Endometrium (tissue), 2 donors: Measurements from ENCODE around the gene TELO2.

ENCODE experiments used
- FAIRE-seq: peaks from 2 replicates; lab custom pipeline; 2012; peaks lifted over from hg19 to GRCh38; lab: Jason Lieb, UNC
- donor health status: control.
- donor health status: control.

The TELO2 gene

GRCh38 chr16:1498899-1499676 lies 5.9 kb downstream of the TELO2 start:
- FAIRE-seq: no peak

- FAIRE-seq: no peak
These were observed 6.8 kb downstream of the TELO2 start for GRCh38 chr16:1499756-1500464.

GRCh38 chr16:1500465-1501150 lies 7.4 kb downstream of the TELO2 start:
- FAIRE-seq: no peak

GRCh38 chr16:1501630-1502029 lies 8.5 kb downstream of the TELO2 start:
- no peak for FAIRE-seq

GRCh38 chr16:1502092-1503004 lies 9.2 kb downstream of the TELO2 start:
- FAIRE-seq: no peak

GRCh38 chr16:1503110-1503955 lies 10.2 kb downstream of the TELO2 start:
- no peak for FAIRE-seq

GRCh38 chr16:1505073-1505844 lies 12.1 kb downstream of the TELO2 start:
- FAIRE-seq: no peak

GRCh38 chr16:1505912-1506311 lies 12.8 kb downstream of the TELO2 start:
- no peak for FAIRE-seq

GRCh38 chr16:1506494-1507213 lies 13.5 kb downstream of the TELO2 start:
- FAIRE-seq: no peak

GRCh38 chr16:1508494-1509187 lies 15.5 kb downstream of the TELO2 start:
- FAIRE-seq: no peak

- no peak for FAIRE-seq
These were observed 16.4 kb downstream of the TELO2 start for GRCh38 chr16:1509307-1510221.

- no peak for FAIRE-seq
These were observed 17.1 kb downstream of the TELO2 start for GRCh38 chr16:1510272-1510671.

- no peak for FAIRE-seq
These were observed 17.8 kb downstream of the TELO2 start for GRCh38 chr16:1510941-1511351.

- FAIRE-seq: no peak
These were observed 18.8 kb downstream of the TELO2 start for GRCh38 chr16:1511662-1512569.

- FAIRE-seq: no peak
These were observed 19.6 kb downstream of the TELO2 start for GRCh38 chr16:1512774-1513173.

GRCh38 chr16:1514507-1514906 lies 21.3 kb downstream of the TELO2 start:
- no peak for FAIRE-seq
